ENCODE measurements around the gene SYCE3.

The SYCE3 gene

DNA sequence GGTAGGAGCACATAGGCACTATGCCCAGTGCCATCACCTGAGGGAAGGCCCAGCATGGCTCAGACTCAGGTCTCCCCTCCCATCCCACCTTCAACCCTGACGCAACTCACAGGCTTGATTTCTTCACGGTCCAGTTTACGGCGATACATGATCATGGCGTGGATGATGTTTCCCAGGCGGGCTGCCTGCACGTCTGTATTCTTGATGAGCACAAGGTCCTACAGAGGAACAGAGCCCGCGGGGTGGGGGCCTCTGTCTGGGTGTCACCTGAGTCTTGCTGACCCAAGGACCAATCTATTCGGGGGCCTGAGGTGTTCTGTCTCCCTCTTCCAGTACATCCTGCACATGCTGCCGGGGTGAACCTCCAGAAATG, 11.7 kb upstream of the SYCE3 start:
- no peak for DNase-seq

- DNase-seq = no peak
These were observed 11.0 kb upstream of the SYCE3 start for GRCh38 chr22:50573491-50574382.

DNA sequence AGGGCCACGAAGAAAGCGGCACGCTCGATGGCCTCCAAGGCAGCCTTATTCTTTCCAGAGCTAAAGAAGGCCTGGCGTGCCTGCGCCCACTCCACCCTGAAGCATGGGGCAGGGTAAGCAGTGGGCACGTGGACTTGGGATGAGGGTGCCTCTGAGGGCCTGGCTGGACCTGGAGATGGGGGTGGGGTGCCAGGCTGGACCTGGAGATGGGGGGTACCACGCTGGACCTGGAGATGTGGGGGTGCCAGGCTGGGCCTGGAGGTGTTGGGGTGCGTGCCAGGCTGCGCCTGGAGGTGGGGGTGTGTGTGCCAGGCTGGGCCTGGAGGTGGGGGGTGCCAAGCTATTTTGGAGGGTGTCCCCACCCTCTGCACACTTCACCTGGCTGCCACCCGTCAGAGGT, 10.2 kb upstream of the SYCE3 start:
- no peak for DNase-seq

GRCh38 chr22:50571264-50572175, 8.8 kb upstream of the SYCE3 start:
- DNase-seq = no peak

GRCh38 chr22:50570861-50571260, 8.1 kb upstream of the SYCE3 start:
- no peak for DNase-seq

DNA sequence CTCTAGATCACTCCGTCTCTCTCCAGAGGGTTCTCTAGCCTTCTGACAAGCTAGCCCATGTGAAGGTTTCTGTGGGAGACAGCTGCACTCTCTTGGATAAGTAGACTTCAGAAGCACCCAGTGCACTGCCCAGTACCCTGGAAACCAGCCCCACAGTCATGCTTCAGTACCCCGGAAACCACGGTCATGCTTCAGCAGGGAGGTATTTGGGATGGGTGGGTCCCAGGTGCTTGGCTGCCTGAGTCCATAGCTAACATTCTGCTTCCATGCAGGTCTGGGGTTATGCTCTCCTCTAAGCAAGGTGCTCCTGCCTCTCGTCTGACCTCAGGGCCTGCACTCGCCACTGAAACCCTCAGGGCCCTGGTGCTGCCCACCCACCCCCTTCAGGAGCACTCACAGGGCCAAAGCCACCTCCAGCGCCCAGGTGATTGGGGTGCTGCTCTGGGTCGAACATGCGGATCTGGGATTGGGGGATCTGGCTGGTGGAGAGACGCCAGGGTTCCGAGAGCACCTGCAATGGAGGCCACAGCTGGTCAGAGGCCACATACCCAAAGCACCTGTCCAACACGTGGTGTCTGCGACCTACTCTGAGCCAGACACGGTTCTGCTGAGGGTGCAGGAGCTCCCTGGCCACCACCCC, 7.3 kb upstream of the SYCE3 start:
- DNase-seq = no peak

GRCh38 chr22:50569041-50569459, 6.3 kb upstream of the SYCE3 start:
- no peak for DNase-seq

DNA sequence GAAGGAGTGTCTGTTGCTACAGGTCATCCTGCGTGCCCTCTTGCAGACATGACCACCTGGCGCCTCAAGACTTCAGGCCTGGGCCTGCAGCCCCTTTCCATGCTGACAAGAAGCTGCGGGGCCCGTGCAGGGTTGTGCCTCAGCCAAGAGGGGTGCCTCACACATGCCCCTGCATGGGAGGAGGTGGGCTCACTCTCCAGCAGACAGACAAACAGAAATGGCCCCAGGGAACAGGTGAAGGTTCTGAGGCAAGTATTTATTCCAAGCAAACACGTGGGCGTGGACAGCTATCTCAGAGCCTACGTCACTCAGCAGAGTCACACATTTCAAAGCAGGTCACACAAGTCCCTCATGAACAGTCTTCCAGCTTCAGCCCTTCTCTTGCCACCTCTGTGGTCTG, 5.9 kb upstream of the SYCE3 start:
- no peak for DNase-seq

GRCh38 chr22:50567721-50568252, 5.1 kb upstream of the SYCE3 start:
- DNase-seq = no peak

DNA sequence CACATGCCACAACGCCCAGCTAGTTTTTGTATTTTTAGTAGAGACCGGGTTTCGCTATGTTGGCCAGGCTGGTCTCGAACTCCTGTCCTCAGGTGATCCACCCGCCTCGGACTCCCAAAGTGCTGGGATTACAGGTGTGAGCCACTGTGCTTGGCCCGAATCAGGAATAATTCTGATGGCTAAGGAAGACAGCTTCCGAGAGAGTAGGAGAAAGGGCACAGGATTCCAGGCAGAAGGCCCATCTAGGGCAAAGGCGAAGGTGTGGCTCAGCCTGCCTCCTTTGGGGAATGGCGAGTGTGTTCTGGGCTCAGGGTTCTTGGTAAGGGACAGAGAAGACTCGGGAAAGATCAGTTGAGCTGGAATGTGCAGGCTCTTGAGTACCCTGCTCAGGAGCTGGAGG, 1.6 kb upstream of the SYCE3 start:
- no peak for DNase-seq

- no peak for DNase-seq
These were observed 868 bp upstream of the SYCE3 start for GRCh38 chr22:50563413-50564160.

GRCh38 chr22:50561401-50562358, 1.0 kb downstream of the SYCE3 start:
- peak; percentile 41 for DNase-seq

DNA sequence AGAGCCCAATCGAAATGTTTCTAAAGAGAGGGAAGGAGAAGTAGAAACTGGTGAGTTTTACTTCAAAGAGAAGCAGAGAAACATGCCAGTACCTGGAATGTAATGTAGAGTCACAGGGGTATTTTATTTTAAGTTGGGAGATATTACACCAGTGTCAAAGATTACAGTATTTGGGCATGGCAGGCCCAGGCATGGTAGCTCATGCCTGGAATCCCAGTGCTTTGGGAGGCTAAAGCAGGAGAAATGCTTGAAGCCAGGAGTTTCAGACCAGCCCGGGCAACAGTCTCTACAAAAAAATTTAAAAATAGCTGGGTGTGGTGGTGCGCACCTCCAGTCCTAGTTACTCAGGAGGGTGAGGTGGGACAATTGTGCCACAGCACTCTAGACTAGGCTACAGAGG, 2.7 kb downstream of the SYCE3 start:
- no peak for DNase-seq

- DNase-seq = no peak
These were observed 6.0 kb downstream of the SYCE3 start for GRCh38 chr22:50556703-50557102.

DNA sequence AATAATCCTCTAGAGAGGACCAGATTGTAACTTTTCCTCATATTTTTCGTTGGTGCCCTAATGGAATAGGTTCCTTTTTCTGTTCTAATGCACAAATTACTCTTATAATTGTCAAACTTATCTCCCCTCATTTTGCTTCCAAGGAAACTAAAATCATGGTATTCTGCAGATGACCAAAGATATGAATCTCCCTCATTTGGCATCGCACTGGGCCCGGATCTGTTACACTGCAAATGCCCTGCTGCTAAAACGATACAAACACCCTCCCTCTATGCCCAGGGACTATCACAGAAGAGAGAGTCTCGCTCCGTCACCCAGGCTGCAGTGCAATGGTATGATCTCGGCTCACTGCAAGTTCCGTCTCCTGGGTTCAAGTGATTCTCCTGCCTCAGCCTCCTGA, 9.4 kb downstream of the SYCE3 start:
- DNase-seq = no peak

DNA sequence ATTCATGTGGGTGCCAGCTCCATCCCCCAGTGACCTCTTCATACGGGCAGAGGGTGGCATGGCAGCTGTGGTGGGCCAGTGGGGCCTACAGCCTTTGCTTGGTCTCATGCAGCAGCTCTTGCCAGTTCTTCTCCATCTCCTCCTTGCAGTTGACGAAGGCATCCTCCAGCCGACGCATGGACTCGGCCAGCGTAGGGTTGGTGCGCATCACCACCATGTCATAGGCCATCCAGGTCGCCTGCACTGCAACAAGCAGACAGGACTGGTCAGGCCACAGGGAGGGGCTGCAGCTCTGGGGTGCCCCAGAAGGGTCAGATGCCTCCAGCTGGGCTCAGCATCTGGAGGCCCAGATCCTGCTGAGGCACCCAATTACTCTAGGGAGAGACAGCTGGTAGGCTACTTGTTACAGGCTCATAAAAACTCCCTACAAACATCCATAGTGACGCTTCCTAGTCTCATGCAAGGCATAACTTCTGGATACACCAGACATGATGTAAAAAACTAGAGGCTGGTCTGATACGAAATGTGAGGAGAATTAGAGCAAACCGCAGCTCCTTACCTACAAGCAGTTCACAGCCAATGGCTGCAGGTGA, 11.5 kb downstream of the SYCE3 start:
- DNase-seq = no peak

DNA sequence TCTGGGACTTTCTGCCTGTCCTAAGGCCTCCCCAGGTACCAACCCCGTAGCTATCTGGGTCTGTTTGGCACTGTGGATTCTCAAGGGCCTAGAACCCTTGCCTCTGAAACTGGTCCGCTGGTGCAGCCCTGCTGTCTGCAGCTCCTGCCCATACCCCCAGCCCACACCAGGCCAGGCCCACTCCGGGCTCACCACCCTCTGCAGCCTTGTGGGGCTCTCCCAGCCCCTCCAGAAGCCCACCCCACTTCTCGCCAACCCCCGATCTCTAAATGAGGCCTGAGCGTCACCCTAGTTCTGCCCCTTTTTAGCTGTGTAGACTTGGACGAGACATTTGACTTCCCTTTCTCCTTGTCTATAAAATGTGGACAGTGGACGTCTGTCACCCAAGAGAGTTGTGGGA, 12.3 kb downstream of the SYCE3 start:
- no peak for DNase-seq

GRCh38 chr22:50548921-50549790, 13.6 kb downstream of the SYCE3 start:
- DNase-seq = no peak

DNA sequence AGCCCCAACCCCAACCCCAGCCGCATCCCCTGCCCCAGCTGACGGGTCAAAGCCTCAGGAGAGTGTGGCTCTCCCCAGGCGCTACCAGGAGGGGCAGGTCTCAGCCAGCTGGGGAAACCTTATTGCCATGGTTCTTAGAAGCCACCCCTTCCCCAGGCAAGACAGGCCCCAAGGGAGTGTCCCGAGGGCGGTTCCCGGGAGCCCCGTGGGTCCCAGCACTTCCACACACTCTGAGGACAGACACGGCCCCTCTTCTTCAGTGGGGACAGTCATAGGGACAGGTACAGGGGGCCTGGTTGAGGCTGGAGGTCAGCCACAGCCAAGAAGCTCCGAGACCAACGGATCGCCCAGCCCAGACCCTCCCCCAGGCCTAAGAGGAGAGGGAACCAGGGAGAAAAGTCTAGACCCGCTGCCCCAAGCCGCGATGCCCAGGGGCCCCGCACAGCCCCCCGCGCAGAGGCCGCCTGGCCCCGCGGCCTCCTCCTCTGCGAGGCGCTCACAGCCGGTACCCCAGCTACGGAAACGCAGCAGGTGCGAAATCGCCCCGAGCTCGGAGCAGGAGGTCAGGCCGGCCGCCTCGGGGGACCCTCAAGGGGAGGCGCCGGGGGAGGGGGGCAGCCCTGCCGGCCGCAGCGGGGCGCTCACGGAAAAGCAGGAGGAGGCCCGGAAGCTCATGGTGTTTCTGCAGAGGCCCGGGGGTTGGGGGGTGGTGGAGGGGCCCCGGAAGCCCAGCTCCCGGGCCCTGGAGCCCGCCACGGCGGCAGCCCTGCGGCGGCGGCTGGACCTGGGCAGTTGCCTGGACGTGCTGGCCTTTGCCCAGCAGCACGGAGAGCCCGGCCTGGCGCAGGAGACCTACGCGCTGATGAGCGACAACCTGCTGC, 14.4 kb downstream of the SYCE3 start:
- DNase-seq = peak; percentile 61

Measured in CD4-positive, alpha-beta T cell treated with Interleukin-17A for 1 hour (primary cell).